HG03354 (cell line): ENCODE measurements around the gene PHETA1.

Source experiments
- ATAC-seq: cut with Tn5 transposase; IDR thresholded peaks from one replicate; pipeline ENCODE4 v1.9.1; 2021; ENCODE audit warnings: mild to moderate bottlenecking; ENCODE audit not compliant: unreplicated experiment, poor library complexity, severe bottlenecking

The PHETA1 gene, protein sequence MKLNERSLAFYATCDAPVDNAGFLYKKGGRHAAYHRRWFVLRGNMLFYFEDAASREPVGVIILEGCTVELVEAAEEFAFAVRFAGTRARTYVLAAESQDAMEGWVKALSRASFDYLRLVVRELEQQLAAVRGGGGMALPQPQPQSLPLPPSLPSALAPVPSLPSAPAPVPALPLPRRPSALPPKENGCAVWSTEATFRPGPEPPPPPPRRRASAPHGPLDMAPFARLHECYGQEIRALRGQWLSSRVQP

DNA sequence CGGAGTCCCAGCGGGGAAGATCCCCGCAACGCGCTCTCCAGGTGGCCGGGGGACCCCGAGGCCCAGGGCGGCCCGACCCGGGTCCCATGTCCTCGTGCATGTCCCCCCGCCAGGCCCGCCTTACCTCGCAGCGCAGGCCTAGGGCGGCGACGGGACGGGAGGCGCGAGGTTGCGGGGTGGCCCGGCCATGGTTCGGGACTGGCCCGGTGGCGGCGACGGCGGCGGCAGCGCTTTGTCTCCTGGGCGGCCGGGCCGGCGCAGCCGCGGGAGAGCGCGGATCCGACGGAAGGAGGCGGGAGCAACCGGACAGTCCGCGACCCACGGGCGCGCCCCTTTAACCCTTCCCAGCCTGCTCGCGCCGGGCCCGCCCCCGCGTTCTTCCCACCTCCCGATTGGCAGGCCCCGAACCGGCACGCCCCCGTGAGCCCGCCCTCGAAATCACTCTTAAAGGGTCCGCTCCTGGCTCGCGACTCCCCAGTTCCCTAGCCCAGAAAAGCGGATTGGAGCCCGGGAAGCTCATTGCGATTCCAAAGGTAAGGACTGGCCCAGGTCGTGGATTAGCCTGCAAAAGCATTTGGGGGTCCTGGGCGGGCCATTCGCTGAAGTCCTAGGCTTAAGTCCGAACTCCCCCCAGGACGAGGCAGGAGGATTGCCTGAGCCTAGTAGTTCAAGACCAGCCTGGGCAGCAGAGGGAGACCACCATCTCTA is at the start of gene PHETA1:
Gene PHETA1 (minus strand): TSS at position 308 of the 708 bp plus-strand sequence. CDS start 5,668 bp downstream, outside the sequence.
- peak; percentile 92 for ATAC-seq

DNA sequence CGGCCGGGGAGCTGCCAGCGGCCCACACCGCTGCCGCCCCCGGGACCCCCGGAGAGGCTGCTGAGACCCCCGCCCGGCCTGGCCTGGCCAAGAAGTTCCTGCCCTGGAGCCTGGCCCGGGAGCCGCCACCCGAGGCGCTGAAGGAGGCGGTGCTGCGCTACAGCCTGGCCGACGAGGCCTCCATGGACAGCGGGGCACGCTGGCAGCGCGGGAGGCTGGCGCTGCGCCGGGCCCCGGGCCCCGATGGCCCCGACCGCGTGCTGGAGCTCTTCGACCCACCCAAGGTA is 49.6 kb upstream of the PHETA1 start:
- no peak for ATAC-seq

DNA sequence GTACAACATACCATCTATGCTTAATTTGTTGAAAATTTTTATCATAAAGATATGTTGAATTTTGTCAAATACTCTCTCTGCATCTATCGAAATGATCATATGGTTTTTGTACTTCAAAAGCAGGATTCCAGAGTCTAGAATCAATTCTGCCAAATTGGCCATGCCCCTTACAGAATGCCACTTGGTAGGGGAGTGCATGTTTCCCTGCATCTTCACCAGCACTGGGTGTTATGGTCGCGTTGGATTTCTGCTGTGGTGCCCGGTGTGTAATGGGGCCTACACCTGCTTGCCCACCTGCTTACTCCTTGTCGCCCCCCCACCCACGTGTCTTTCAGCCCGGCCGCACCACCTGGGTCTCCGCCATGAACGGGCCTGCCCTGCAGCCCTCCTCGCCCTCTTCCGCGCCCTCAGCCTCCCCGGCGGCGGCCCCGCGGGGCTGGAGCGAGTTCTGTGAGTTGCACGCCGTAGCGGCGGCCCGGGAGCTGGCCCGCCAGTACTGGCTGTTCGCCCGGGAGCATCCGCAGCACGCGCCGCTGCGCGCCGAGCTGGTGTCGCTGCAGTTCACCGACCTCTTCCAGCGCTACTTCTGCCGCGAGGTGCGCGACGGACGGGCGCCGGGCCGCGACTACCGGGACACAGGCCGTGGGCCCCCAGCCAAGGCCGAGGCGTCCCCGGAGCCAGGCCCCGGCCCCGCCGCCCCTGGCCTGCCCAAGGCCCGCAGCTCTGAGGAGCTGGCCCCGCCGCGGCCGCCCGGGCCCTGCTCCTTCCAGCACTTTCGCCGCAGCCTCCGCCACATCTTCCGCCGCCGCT is 49.1 kb upstream of the PHETA1 start:
- no peak for ATAC-seq

DNA sequence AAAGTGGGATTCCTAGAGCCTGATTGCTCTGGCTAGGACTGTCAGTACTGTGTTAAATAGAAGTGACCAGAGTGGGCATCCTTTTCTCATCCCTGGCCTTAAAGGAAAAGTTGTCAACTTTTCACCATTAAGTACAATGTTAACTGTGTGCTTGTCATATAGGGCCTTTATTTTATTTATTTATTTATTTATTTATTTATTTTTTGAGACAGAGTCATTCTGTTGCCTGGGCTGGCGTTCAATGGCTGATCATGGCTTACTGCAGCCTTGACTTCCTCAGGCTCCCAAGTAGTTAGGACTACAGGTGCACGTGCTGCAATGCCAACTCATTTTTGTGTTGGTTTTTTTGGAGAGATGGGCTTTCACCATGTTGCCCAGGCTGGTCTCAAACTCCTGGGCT is 48.4 kb upstream of the PHETA1 start:
- no peak for ATAC-seq

DNA sequence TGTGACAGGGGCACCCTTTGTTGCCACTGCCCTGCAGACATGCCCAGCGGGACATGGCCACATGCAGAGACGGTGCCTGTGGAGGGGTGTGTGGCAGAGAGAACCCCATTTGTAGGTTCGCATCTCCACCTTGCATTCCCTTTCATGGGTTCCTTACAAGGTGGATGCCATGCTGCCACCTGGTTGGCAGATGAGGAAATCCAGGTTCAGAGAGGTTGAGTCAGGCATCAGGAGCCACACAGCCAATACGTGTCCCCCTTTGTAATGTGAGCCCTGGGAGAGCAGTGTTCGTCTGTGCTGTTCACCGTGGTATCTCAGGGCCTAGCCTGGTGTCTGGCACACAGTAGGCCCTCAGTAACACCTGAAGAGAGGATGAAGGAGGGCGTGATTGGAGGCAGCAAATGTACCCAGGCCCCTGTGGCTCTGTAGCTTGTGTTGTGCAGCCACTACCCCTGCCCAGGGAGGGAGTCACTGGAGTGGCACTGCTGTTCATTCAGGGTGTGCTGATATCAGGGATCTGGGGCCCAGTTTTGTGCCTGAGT is 45.9 kb upstream of the PHETA1 start:
- ATAC-seq = no peak

DNA sequence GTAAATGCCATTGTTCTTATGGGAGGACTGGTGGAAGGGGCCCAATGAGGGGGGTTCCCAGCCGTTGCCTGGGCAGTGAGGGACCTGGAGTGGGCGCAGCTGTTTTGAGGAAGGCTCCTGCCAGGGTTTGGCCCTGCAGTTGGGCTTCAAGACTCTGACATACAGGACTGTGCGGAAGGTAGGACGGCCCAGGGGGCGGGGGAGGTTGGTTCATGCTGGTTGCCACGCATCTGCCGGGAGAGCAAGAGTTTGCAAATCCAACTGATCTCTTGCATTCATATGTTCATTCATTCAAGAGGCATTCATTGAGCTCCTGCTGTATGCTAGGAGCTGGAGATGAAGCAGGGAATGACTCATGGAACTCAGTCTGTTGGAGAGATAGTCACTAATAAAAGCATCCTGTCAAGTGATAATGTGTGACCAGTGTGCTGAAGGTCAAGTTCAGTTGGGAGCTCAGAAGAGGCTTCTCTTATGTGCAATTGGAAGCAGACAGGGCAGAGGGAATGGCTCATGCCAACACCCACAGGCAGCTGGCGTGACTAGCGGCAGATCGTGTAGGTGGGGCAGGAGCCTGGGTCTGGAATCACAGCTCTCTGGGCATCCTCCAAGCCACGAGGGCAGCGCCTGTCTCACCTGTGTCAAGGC is 44.7 kb upstream of the PHETA1 start:
- no peak for ATAC-seq

DNA sequence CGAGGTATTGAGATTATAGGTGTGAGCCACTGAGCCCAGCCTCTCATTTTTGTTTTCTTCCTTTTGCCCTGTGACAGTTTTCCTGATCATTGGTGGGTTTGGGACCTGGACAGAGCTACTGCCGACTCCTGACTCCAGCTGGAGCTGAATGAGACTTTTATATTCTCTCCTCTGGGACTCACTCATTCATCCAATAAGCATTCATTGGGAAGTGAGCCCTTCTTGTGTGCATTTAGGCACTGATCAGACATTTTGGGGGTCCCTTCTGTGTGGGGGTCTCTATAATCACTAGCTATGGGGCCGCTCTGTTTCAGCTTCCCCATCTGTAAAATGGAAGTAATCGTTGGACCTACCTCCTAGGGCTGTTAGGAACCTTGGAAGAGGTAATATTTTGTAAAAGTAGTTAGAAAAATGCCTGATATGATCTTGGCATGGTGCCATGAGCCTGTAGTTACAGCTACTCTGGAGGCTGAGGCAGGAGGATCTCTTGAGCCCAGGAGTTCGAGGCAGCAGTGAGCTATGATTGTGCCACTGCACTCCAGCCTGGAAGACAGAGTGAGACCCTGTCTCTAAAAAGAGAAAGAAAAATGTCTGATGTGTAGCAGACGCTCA is 44.0 kb upstream of the PHETA1 start:
- no peak for ATAC-seq

DNA sequence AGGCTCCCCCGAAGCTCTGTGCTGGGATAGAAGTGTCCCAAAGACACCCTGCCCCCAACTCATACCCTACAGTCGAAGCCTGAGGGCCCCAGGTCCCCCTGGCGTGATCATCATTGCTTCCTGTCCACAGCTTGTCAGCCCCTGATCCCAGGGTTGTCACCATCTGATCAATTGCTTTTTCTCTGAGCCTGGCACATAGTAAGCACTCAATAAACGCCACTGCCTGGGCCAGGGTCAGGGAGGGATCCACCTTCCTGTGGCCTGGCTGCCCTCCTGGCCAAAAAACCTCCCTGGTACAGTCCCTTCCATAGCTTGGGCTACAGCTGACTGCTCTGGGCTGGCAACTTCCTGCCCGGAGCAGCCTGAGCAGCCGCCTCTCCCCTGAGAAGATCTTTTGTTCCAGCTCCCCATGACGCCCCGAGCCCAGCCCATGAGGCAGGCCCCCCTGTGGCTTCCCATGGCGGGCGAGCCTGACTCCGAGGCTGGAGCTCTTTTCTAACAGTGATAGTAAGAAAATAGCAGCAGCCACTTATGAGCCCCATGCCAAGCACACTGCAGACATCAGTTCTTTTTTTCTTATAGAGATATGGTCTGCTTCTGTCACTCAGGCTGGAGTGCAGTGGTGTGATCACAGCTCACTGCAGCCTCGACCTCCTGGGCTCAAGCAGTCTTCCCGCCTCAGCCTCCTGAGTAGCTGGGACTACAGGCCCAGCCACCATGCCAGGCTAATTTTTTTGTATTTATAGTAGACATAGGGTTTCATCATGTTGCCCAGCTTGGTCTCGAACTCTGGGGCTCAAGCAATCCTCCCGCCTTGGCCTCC is 43.3 kb upstream of the PHETA1 start:
- ATAC-seq = no peak

DNA sequence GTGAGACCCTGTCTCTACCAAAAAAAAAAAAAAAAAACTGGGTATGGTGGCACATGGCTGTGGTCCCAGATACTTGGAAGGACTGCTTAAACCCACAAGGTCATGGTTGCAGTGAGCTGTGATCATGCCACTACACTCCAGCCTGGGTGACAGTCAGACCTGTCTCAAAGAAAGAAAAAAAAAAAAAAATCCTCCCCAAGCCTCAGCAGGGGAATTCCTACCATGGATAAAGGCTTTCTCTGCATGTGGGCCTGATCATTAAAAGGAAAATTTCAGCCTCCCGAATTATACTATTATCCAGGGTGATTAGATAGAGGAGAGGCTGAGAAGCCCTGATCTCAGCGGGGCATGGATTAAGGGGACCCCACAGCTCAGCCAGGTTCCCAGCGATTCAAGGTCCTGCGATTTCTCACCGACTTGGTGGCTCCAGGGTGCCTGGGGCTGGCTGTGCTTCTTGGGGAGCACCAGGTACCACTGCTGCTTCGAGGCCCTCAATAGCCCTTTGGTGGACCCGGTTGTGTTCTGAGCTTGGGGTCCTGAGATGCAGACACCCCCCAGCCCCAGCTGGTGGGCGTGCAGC is 42.4 kb upstream of the PHETA1 start:
- ATAC-seq = no peak

DNA sequence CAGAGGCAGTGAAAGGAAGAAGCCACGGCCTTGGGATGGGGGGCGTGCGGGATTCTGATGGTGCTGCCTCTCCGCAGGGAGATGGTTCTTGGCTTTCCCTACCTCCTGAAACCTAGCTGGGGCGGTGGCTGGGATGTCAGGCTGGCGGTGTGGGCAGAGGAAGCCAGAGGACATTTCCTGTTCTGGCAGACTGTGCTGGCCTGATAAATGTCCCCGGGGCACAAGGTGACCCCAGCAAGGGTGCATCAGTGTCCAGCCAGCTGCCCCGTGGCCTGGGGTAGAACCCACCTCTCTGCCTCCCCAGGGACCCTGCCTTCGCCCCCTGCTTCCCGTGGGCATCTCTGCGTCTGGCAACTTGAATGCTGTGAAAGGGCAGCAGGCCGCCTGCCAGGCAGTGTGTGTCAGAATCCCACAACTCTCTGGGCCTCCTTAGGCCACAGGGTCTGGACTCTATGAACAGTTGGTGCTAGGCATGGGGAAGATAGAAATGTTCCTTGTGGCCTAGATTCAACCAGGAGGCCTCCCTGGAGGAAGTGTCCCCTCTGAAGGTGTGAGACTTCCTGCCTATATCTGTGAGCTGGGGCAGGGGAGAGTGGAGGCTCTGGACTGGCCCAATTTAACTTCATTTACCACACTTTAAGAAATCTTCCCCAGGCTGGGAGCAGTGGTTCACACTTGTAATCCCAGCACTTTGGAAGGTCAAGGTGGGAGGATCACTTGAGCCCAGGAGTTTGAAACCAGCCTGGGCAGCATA is 41.7 kb upstream of the PHETA1 start:
- ATAC-seq = no peak

DNA sequence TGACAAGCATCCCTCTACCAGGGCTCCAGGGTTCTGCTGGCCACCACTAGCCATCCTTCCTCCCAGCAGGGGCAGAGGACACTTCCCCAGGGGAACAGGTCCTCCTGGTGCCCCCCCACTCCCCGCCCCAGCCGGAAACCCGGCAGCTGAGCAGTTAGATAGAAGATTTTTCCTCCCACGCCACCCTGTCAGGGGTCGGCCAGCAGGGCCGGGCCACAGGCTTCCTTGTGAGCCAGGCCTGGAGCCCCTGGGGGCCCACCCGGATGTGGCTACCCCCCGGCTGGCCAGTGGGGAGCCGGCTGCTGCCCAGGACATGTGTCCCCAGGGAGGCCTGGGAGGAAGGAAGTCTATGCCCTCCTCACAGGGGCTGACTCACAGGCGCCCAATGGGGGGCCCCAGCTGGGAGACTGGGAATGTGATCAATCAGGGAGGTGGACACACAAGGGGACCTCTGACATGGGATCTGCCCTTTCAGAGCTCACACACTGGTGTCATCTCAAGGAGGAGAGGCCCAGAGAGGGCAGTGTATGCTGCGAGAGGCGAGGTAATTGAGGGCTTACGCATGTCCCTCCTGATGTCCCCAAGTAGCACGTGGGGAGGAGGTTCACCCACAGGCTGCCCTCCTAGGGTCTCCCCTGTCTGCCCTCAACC is 41.0 kb upstream of the PHETA1 start:
- no peak for ATAC-seq

DNA sequence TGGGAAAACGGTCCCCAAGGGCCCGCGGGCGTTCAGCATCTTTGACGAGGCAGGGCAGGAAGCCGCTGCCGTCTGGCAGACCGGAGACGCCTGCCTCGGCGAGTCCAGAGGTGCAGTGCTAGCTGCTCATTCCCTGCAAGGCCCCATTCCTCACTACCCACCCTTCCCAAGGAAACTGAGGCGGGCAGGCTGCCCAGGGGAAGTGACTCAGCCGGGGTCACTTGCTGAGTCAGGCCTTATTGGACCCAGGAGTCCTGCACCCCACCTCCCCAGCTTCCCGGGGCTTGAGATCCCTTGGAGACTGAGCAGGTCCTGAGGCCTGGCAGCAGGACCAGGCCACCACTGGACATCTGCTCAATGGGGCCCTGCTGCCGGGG is 40.5 kb upstream of the PHETA1 start:
- no peak for ATAC-seq

DNA sequence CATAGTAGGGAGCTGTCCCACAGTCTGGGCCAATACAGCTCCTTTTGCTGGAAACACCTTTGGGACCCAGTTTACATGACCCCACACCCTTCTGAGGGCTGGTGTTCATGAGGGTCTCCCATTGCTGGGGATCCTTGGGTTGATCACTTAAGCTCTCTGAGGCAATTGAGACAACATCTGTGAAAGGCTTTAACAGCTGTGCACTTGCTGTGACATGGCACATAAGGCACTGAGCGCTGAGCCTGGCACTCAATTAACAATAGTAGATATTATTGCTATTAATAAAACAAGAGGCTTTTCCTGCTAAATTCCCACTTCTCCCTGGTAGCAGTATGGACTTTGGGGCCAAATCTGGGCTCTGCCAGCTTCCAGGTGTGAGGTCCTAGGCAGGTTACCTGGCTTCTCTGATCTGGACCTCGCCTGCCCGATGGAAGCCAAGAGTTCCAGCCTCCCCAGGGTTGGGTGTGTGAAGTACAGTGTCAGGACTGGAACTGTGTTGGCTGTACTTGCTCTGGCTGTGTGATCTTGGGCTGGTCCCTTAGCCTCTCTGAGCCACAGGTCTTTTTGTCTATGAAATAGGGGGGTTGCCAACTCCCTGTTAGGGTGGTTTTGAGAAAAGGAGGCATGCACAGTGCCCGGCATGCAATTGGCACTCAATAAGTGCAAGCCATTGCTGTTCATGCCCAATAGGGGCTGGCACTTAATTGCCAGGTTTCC is 39.9 kb upstream of the PHETA1 start:
- ATAC-seq = no peak

DNA sequence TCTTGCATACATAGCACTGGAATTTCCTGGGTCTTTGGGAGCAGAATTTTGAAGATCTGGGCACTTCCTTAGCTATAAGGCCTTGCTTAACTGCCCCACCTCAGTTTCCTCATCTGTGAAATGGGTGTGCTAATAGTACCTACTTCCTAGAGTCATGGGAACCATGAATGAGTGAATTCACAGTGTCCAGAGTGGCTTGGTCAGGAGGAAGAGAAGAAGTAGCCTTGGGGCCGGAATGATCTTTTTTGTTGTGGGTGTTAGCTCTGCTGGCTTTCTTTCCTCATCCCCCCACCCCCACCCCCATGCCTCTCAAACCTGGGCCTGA is 39.2 kb upstream of the PHETA1 start:
- ATAC-seq = no peak

DNA sequence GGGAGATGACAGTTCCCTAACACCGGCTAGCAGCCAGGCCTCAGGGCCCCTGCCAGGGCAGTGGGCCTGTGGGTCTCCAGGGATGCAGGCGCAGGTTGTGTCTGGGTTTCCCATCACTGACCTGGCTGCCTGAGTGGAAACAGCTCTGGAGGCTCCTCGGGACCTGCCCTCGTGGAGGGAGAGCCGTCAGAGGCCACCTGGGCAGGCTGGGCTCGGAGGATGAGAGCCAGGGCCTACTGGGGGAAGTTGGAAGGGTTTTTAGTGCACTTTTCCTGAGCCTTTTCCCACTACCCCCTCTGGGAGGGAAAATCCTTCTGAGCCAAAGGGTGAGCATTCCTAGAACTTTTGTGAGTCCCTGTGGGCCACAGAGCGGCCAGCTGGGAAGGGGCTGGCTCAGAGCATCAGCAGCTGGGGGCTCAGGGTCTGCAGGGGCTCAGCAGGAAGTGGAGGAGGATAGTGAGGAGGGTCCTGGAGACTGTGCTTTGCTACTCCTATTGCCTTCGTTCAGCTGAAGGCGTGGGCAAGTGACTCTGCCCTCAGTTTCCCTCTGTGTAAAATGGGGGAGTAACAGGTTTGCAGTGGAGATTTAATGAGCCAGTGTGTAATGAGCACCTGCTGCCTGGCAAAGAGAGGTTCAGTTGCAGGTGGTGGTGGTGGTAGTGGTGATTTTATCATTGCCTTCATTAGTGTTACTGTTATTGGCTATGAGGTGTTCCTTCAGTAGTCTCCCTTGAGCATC is 38.7 kb upstream of the PHETA1 start:
- no peak for ATAC-seq
